ENCODE results near the gene GADD45GIP1.

Gene GADD45GIP1

DNA sequence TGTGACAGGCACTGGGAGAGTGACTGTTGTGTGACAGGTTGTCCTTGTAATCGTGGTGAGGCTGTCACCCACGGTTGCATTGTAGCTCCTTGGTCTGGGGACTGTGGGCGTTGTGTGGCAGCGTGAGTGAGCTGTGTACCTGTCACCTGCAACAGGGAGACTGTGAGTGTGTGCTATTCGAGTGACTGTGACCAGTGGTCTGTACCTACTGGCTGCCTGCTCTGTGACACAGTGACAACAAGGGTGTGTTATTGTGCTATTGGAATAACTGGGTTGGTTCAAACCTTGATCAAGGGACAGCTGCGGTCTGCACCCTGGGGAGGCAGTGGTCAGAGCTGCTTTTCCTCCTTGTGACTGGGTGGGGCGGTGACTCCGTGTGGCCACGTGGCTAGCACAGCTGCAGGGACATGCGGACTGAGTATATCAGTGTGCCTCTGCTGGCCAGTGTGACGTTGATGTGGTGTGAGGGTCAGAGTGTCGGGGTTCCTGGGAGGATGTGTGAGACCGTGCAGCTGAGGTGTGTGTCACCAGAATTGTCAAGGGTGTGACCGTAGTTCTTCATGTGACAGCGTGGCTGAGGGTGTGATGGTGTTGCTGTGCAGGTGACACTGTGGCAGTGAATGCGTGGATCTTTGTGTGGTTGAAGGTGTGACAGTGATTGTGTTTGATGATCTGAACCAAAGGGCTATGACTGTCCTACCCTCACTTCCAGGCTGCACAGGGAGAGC is 28.2 kb upstream of the GADD45GIP1 start:
- H4K20me1 ChIP-seq (ENCODE audit: insufficient read depth, low read length, poor library complexity, severe bottlenecking) = no peaks in the 10 kb centered on the region
- no peak overlapping the region for H3K9ac ChIP-seq (ENCODE audit: low read depth, low read length, poor library complexity, severe bottlenecking)
- H3F3A ChIP-seq (ENCODE audit: low read depth) = no peaks in the 10 kb centered on the region
- no peaks in the 10 kb centered on the region for H3K27me3 ChIP-seq (ENCODE audit: insufficient read depth, low read length, poor library complexity, severe bottlenecking)
- H3K9me3 ChIP-seq (ENCODE audit: insufficient read depth, low read depth, low read length) = no peaks in the 10 kb centered on the region
- H3K9me2 ChIP-seq (replicated peaks; ENCODE audit: low read depth, low read length) = no peaks in the 10 kb centered on the region
- H3K4me1 ChIP-seq (ENCODE audit: insufficient read depth, low read length, poor library complexity, severe bottlenecking) = no peaks in the 10 kb centered on the region
- no peak overlapping the region for H3K4me2 ChIP-seq (ENCODE audit: low read depth, low read length, poor library complexity, severe bottlenecking)
- no peaks in the 10 kb centered on the region for H3K79me2 ChIP-seq (ENCODE audit: insufficient read depth, low read length)
- no peak overlapping the region for H3K4me3 ChIP-seq (ENCODE audit: low read length, poor library complexity, severe bottlenecking)
- no peak for TF ChIP-seq EZH2phosphoT487 (IDR thresholded peaks at IDR 0.05; ENCODE audit: borderline replicate concordance)
- TF ChIP-seq, protein P1, sequence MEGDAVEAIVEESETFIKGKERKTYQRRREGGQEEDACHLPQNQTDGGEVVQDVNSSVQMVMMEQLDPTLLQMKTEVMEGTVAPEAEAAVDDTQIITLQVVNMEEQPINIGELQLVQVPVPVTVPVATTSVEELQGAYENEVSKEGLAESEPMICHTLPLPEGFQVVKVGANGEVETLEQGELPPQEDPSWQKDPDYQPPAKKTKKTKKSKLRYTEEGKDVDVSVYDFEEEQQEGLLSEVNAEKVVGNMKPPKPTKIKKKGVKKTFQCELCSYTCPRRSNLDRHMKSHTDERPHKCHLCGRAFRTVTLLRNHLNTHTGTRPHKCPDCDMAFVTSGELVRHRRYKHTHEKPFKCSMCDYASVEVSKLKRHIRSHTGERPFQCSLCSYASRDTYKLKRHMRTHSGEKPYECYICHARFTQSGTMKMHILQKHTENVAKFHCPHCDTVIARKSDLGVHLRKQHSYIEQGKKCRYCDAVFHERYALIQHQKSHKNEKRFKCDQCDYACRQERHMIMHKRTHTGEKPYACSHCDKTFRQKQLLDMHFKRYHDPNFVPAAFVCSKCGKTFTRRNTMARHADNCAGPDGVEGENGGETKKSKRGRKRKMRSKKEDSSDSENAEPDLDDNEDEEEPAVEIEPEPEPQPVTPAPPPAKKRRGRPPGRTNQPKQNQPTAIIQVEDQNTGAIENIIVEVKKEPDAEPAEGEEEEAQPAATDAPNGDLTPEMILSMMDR (conservative IDR thresholded peaks at IDR 0.05; ENCODE audit: low read length) = no peak
- H2AFZ ChIP-seq (ENCODE audit: low read length) = no peak overlapping the region
- no peaks in the 10 kb centered on the region for H3K36me3 ChIP-seq (ENCODE audit: insufficient read depth, low read length)

- Histone ChIP-seq H3K9me3 (ENCODE audit: insufficient read depth, low read depth, low read length) (no peaks in the 10 kb centered on the region), H2AFZ (ENCODE audit: low read length) (no peak overlapping the region), H3K9ac (ENCODE audit: low read depth, low read length, poor library complexity, severe bottlenecking) (no peak overlapping the region), H3K27me3 (ENCODE audit: insufficient read depth, low read length, poor library complexity, severe bottlenecking) (no peaks in the 10 kb centered on the region), H3K9me2 (replicated peaks; ENCODE audit: low read depth, low read length) (no peaks in the 10 kb centered on the region), H3K4me2 (ENCODE audit: low read depth, low read length, poor library complexity, severe bottlenecking) (no peak overlapping the region), H3K4me3 (ENCODE audit: low read length, poor library complexity, severe bottlenecking) (no peak overlapping the region), H3K79me2 (ENCODE audit: insufficient read depth, low read length) (no peaks in the 10 kb centered on the region), H3K4me1 (ENCODE audit: insufficient read depth, low read length, poor library complexity, severe bottlenecking) (no peaks in the 10 kb centered on the region), H4K20me1 (ENCODE audit: insufficient read depth, low read length, poor library complexity, severe bottlenecking) (no peaks in the 10 kb centered on the region), H3K36me3 (ENCODE audit: insufficient read depth, low read length) (no peaks in the 10 kb centered on the region), H3F3A (ENCODE audit: low read depth) (no peaks in the 10 kb centered on the region)
- TF ChIP-seq, protein P1 (conservative IDR thresholded peaks at IDR 0.05; ENCODE audit: low read length) = no peak
- TF ChIP-seq EZH2phosphoT487 (IDR thresholded peaks at IDR 0.05; ENCODE audit: borderline replicate concordance) = no peak
Observed at GRCh38 chr19:12984683-12985048, 27.6 kb upstream of the GADD45GIP1 start.

- H3K36me3 ChIP-seq (ENCODE audit: insufficient read depth, low read length) = no peaks in the 10 kb centered on the region
- no peak overlapping the region for H2AFZ ChIP-seq (ENCODE audit: low read length)
- H4K20me1 ChIP-seq (ENCODE audit: insufficient read depth, low read length, poor library complexity, severe bottlenecking) = no peaks in the 10 kb centered on the region
- H3K79me2 ChIP-seq (ENCODE audit: insufficient read depth, low read length) = no peaks in the 10 kb centered on the region
- H3K9me3 ChIP-seq (ENCODE audit: insufficient read depth, low read depth, low read length) = no peaks in the 10 kb centered on the region
- TF ChIP-seq, protein P1 (conservative IDR thresholded peaks at IDR 0.05; ENCODE audit: low read length) = no peak
- no peak for TF ChIP-seq EZH2phosphoT487 (IDR thresholded peaks at IDR 0.05; ENCODE audit: borderline replicate concordance)
- H3K4me1 ChIP-seq (ENCODE audit: insufficient read depth, low read length, poor library complexity, severe bottlenecking) = no peaks in the 10 kb centered on the region
- H3K9me2 ChIP-seq (replicated peaks; ENCODE audit: low read depth, low read length) = no peaks in the 10 kb centered on the region
- no peak overlapping the region for H3K4me2 ChIP-seq (ENCODE audit: low read depth, low read length, poor library complexity, severe bottlenecking)
- no peak overlapping the region for H3K9ac ChIP-seq (ENCODE audit: low read depth, low read length, poor library complexity, severe bottlenecking)
- no peaks in the 10 kb centered on the region for H3K27me3 ChIP-seq (ENCODE audit: insufficient read depth, low read length, poor library complexity, severe bottlenecking)
- no peak overlapping the region for H3K4me3 ChIP-seq (ENCODE audit: low read length, poor library complexity, severe bottlenecking)
- H3F3A ChIP-seq (ENCODE audit: low read depth) = no peaks in the 10 kb centered on the region
Observed at GRCh38 chr19:12984143-12984627, 27.2 kb upstream of the GADD45GIP1 start.
